Adrenal gland (tissue), 5 donors: ENCODE measurements around the gene DEPP1.

ENCODE experiments used
- POLR2A ChIP-seq, 2 donors: fragments of 450-650 bp; IDR thresholded peaks; one replicate each; pipeline ENCODE4 v1.6.1; 2017; ENCODE audit warnings: antibody characterized with exemption in 2 of 2, mild to moderate bottlenecking in 2 of 2, moderate library complexity in 1 of 2
- TF ChIP-seq, protein P1 (sequence below), 6 experiments: fragments of 450-650 bp in 4 of 6; fragments of 200-600 bp in 2 of 6; sonication (generic) in 1 of 6; IDR thresholded peaks; 1 replicate in 5 of 6; 2 replicates in 1 of 6; pipeline versions ENCODE4 v1.5.1 to v1.8.0; 2016 to 2021; ENCODE audit warnings: antibody characterized with exemption in 6 of 6, mild to moderate bottlenecking in 2 of 6, moderate library complexity in 1 of 6
- donor health status: DM: no; HTN: no; CAD: no.

DNA sequence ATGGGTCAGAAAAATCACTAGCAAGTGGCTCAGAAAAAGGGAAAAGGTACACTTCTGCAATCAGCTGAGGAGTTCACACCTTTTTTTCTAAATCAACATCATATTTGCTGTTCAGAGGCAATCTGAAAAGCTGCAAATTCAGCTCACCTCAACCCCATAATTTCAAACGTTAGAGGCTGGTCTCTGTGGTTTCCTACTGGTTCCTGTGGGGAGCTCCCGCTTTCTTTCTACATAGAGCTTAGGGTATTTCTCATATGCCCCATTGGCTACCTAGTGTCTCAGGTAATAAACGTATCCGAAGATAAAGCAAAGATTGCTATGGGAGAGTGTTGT, 16.9 kb upstream of the DEPP1 start:
- TF ChIP-seq, protein P1, sequence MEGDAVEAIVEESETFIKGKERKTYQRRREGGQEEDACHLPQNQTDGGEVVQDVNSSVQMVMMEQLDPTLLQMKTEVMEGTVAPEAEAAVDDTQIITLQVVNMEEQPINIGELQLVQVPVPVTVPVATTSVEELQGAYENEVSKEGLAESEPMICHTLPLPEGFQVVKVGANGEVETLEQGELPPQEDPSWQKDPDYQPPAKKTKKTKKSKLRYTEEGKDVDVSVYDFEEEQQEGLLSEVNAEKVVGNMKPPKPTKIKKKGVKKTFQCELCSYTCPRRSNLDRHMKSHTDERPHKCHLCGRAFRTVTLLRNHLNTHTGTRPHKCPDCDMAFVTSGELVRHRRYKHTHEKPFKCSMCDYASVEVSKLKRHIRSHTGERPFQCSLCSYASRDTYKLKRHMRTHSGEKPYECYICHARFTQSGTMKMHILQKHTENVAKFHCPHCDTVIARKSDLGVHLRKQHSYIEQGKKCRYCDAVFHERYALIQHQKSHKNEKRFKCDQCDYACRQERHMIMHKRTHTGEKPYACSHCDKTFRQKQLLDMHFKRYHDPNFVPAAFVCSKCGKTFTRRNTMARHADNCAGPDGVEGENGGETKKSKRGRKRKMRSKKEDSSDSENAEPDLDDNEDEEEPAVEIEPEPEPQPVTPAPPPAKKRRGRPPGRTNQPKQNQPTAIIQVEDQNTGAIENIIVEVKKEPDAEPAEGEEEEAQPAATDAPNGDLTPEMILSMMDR (IDR thresholded peaks at IDR 0.05) = no peak
- no peak for TF ChIP-seq POLR2A (IDR thresholded peaks at IDR 0.05)
